GOT3 (cell line): ENCODE results near the gene C2orf69.

Experiments
- DNase-seq: peaks from one replicate; lab custom pipeline; 2025; ENCODE audit warnings: mixed read lengths; lab: John Stamatoyannopoulos, UW

Gene C2orf69

DNA sequence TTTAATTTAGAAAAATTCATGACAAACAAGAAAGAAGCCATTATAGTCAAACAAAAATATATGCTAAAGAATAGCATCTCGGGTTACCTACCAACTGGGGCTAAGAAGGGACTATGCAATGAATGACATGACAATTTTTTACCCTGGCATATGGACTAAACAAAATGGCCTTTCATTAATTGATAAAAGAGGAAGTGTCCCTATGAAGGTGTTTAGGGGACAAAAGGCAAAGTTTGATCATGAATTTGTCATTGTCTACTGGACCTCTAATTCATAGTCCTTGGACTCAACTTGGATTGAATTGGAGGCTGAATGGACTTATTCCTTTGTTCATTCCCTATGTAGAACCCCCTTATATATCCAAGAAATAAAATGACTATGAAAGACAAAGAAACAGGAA is 57.0 kb downstream of the C2orf69 start:
- DNase-seq, result no peak

DNA sequence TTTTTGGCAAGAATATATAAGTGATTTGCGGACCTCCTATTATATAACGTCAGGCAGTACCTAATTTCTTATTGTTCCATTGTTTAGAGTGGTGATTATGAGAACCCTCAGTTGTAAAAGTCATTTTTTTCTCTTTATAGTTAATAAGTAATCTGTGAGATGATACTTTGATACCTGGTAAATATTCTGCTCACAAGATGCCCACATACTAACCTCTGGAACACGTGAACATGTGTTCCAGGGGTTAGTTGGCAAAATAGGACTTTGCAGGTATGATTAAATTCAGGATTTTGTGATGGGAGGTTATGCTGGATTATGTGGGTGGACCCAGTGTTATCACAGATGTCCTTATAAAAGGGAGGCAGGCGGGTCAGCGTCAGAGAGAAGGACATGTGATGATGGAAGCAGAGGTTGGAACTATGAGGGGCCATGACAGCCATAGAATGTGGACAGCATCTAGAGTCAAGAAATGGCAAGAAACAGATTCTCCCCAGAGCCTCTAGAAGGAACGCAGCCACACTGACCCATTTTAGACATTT is 61.1 kb downstream of the C2orf69 start:
- no peak for DNase-seq

DNA sequence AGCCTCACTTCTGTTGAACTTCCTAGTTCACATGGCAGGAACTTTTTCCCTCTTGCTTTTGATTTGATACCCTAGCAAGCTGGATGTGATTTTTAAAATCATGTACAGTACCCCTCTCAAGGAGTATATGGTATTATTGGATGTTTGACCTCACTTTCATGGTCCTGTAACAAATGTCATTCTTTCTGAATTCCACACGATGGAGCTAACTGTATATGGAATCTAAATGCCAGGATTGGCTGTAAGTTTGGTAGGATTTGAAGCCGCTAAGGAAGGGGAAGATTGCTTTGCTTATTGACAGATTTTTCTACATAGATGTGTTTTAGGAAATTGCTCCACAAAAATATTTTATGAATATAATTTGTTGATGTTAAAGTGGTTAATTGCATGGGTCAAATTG is 62.6 kb downstream of the C2orf69 start:
- no peak for DNase-seq

DNA sequence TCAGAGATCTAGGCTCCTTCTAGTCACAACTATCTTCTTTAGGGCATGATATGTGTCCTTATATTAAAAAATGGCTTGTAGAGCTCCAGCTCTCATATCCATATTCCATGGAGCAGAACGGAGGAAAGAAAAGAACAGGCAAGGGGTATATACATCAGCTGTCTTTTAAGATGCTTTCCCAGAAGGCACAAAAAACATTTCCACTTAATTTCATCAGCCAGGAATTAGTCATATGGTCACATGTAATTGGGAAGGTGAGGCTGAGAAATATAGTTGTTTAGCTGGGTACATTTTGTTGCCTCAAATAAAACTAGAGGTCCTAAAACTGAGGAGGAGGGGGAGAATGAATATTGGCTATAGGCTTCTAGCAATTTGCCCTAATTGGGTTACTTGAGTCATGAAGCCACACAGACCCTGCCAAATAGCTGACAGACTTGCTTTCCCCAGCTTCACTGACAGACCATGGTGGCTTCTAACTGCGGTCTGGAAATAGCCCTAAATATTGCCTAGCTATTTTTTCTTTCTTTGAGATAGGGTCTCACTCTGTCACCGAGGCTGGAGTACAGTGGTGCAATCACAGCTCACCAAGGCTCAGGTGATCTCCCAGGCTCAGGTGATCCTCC is 64.3 kb downstream of the C2orf69 start:
- no peak for DNase-seq
